ENCODE results near the gene GALNT5.

GRCh38 chr2:157281316-157281715 is 23.8 kb downstream of the GALNT5 start:
- TF ChIP-seq POLR2A (IDR thresholded peaks at IDR 0.05; ENCODE audit: low read depth, low read length) (no peak), SPI1 (IDR thresholded peaks at IDR 0.05; ENCODE audit: low read depth, low read length) (no peak), TAF1 (IDR thresholded peaks at IDR 0.05; ENCODE audit: low read depth, low read length) (no peak), POU2F2 (IDR thresholded peaks at IDR 0.05; ENCODE audit: low read depth, low read length) (no peak)
